H1 (cell line): ENCODE data around the gene MRPS27. TPM values are rescaled to one million over a fixed set of nuclear protein-coding genes. Genes with fewer than 3 reads are reported as not detected.

ENCODE experiments used
- CTCF ChIA-PET: fragments of 300-600 bp; sonication (Branson Sonifier 250); formaldehyde crosslinking; loops from one replicate; lab custom pipeline; 2021; ENCODE audit not compliant: partially characterized antibody; lab: Charles Lee
- POLR2A ChIA-PET: fragments of 300-600 bp; sonication (Branson Sonifier 250); formaldehyde crosslinking; loops from one replicate; lab custom pipeline; 2021; ENCODE audit warnings: inconsistent platforms; ENCODE audit not compliant: partially characterized antibody; lab: Charles Lee
- DNase-seq, 2 experiments: peaks; one replicate each; pipeline versions ENCODE4 v3.0.0 to v3.0.0-alpha.2; 2010 to 2022; ENCODE audit warnings: low spot score in 2 of 2, low read depth in 1 of 2, mixed read lengths in 1 of 2
- FAIRE-seq: peaks from 2 replicates; lab custom pipeline; 2011; peaks lifted over from hg19 to GRCh38; lab: Jason Lieb, UNC
- H2AFZ ChIP-seq: 2 replicates; pipeline ENCODE4 v1.8.1; 2012; ENCODE audit warnings: low read length, inconsistent platforms
- H2AK5ac ChIP-seq: 2 replicates; pipeline ENCODE4 v1.6.1; 2013; ENCODE audit warnings: low read depth, low read length
- H2BK120ac ChIP-seq: replicated peaks from 2 replicates; pipeline ENCODE3; 2013; ENCODE audit warnings: low read depth, low read length, inconsistent platforms
- H2BK12ac ChIP-seq: 2 replicates; pipeline ENCODE4 v1.6.1; 2013; ENCODE audit warnings: low read depth, low read length
- H2BK15ac ChIP-seq: 2 replicates; pipeline ENCODE4 v1.6.1; 2013; ENCODE audit warnings: low read length
- H2BK20ac ChIP-seq: 2 replicates; pipeline ENCODE4 v1.6.1; 2013; ENCODE audit warnings: low read length
- H2BK5ac ChIP-seq: 2 replicates; pipeline ENCODE4 v1.6.1; 2013; ENCODE audit warnings: low read depth, low read length
- H3K14ac ChIP-seq: 2 replicates; pipeline ENCODE4 v1.6.1; 2013; ENCODE audit warnings: inconsistent platforms; ENCODE audit not compliant: insufficient read length
- H3K18ac ChIP-seq: 2 replicates; pipeline ENCODE4 v1.6.1; 2013; ENCODE audit warnings: low read length; ENCODE audit errors: extremely low read depth
- H3K23ac ChIP-seq: 2 replicates; pipeline ENCODE4 v1.6.1; 2013; ENCODE audit warnings: inconsistent platforms; ENCODE audit not compliant: insufficient read length
- H3K23me2 ChIP-seq: 2 replicates; pipeline ENCODE4 v1.6.1; 2013; ENCODE audit warnings: low read depth, low read length
- H3K27ac ChIP-seq: 2 replicates; pipeline ENCODE4 v1.6.1; 2011; ENCODE audit warnings: low read depth, low read length, inconsistent platforms
- H3K27me3 ChIP-seq, 4 experiments: replicated peaks in 1 of 4; 1 replicate in 1 of 4; 2 replicates in 3 of 4; pipeline versions ENCODE4 v1.6.1 to v1.8.1; 2011 to 2013; ENCODE audit warnings: low read length in 3 of 4, mild to moderate bottlenecking in 3 of 4, inconsistent platforms in 2 of 4, mixed read lengths in 2 of 4, moderate library complexity in 1 of 4; ENCODE audit not compliant: control insufficient read depth in 3 of 4, insufficient read depth in 3 of 4; ENCODE audit errors: extremely low read depth in 1 of 4
- H3K36me3 ChIP-seq, 4 experiments: 2 replicates each; pipeline versions ENCODE4 v1.6.1 to v1.8.1; 2011 to 2013; ENCODE audit warnings: mild to moderate bottlenecking in 4 of 4, low read length in 3 of 4, moderate library complexity in 2 of 4, control low read depth in 1 of 4, inconsistent platforms in 1 of 4; ENCODE audit not compliant: insufficient read depth in 4 of 4, control insufficient read depth in 2 of 4
- H3K4ac ChIP-seq: replicated peaks from 2 replicates; pipeline ENCODE3; 2013; ENCODE audit warnings: low read length, low read depth, mixed read lengths, inconsistent platforms; ENCODE audit not compliant: insufficient read length
- H3K4me1 ChIP-seq, 4 experiments: replicated peaks in 1 of 4; 1 replicate in 1 of 4; 2 replicates in 3 of 4; pipeline versions ENCODE4 v1.6.1 to v1.8.1; 2011 to 2013; ENCODE audit warnings: low read length in 3 of 4, inconsistent platforms in 2 of 4, mixed read lengths in 1 of 4; ENCODE audit not compliant: insufficient read depth in 4 of 4, control insufficient read depth in 3 of 4
- H3K4me2 ChIP-seq, 2 experiments: 2 replicates each; pipeline versions ENCODE4 v1.6.1 to v1.8.1; 2011 to 2013; ENCODE audit warnings: low read depth in 2 of 2, low read length in 2 of 2, control low read depth in 1 of 2, inconsistent platforms in 1 of 2, mild to moderate bottlenecking in 1 of 2; ENCODE audit not compliant: insufficient read depth in 1 of 2
- H3K4me3 ChIP-seq, 4 experiments: fragments of 200-600, 300-600 bp in 1 of 4; sonication (generic), shearing (Covaris generic), sonication (Bioruptor Twin) in 1 of 4; 2 replicates each; pipeline versions ENCODE4 v1.5.1 to v1.8.1; 2011 to 2016; ENCODE audit warnings: low read length in 4 of 4, low read depth in 3 of 4, control low read depth in 2 of 4, inconsistent platforms in 2 of 4, mild to moderate bottlenecking in 2 of 4, mixed read lengths in 1 of 4, moderate library complexity in 1 of 4; ENCODE audit not compliant: insufficient read depth in 2 of 4; ENCODE audit errors: extremely low read depth in 1 of 4
- H3K56ac ChIP-seq: replicated peaks from 2 replicates; pipeline ENCODE3; 2013; ENCODE audit warnings: low read depth, mild to moderate bottlenecking, mixed read lengths, low read length, inconsistent platforms; ENCODE audit not compliant: insufficient read length
- H3K79me1 ChIP-seq: 2 replicates; pipeline ENCODE4 v1.6.1; 2013; ENCODE audit warnings: low read depth, low read length, control low read depth
- H3K79me2 ChIP-seq, 2 experiments: 2 replicates each; pipeline versions ENCODE4 v1.6.1 to v1.8.1; 2012 to 2013; ENCODE audit warnings: low read length in 2 of 2, mild to moderate bottlenecking in 2 of 2, inconsistent platforms in 1 of 2; ENCODE audit not compliant: insufficient read depth in 2 of 2, control insufficient read depth in 1 of 2
- H3K9ac ChIP-seq, 4 experiments: replicated peaks in 1 of 4; 1 replicate in 1 of 4; 2 replicates in 3 of 4; pipeline versions ENCODE4 v1.6.1 to v1.8.1; 2011 to 2013; ENCODE audit warnings: low read depth in 3 of 4, low read length in 3 of 4, control low read depth in 2 of 4, mild to moderate bottlenecking in 2 of 4, moderate library complexity in 2 of 4, inconsistent platforms in 1 of 4; ENCODE audit errors: extremely low read depth in 1 of 4
- H3K9me3 ChIP-seq, 2 experiments: 2 replicates each; pipeline versions ENCODE4 v1.6.1 to v1.8.1; 2012 to 2013; ENCODE audit warnings: mild to moderate bottlenecking in 2 of 2, moderate library complexity in 2 of 2, control low read depth in 1 of 2, inconsistent platforms in 1 of 2, low read depth in 1 of 2, low read length in 1 of 2, mixed read lengths in 1 of 2; ENCODE audit not compliant: insufficient read depth in 2 of 2
- H4K20me1 ChIP-seq, 2 experiments: replicated peaks in 1 of 2; 2 replicates each; pipeline versions ENCODE3 to v1.8.1; 2011 to 2013; ENCODE audit warnings: inconsistent platforms in 2 of 2, low read length in 2 of 2, mild to moderate bottlenecking in 1 of 2; ENCODE audit not compliant: insufficient read depth in 2 of 2, control insufficient read depth in 1 of 2
- H4K5ac ChIP-seq: 2 replicates; pipeline ENCODE4 v1.6.1; 2013; ENCODE audit warnings: low read length, low read depth, mixed read lengths, inconsistent platforms; ENCODE audit not compliant: insufficient read length
- H4K8ac ChIP-seq: 2 replicates; pipeline ENCODE4 v1.8.0; 2013; ENCODE audit warnings: mild to moderate bottlenecking, moderate library complexity, low read length, inconsistent platforms; ENCODE audit not compliant: insufficient read depth; ENCODE audit errors: extremely low read depth
- H4K91ac ChIP-seq: replicated peaks from 2 replicates; pipeline ENCODE3; 2013; ENCODE audit warnings: low read length, mixed read lengths, inconsistent platforms; ENCODE audit not compliant: insufficient read length
- BRCA1 ChIP-seq: IDR thresholded peaks from 2 replicates; pipeline ENCODE4 v1.6.1; 2012; ENCODE audit warnings: low read depth, low read length, improper control_type of control experiment
- CHD1 ChIP-seq: IDR thresholded peaks from 2 replicates; pipeline ENCODE4 v1.6.1; 2012; ENCODE audit warnings: low read depth, low read length, improper control_type of control experiment
- CTBP2 ChIP-seq: IDR thresholded peaks from 2 replicates; pipeline ENCODE4 v1.7.0; 2011; ENCODE audit warnings: borderline replicate concordance, mild to moderate bottlenecking, moderate library complexity, mixed read lengths, low read length; ENCODE audit not compliant: insufficient read depth, insufficient read length
- WGBS, 2 experiments: shearing (Covaris generic) in 1 of 2; methylation state at CpG; one replicate each; pipeline versions ENCODE4 v1.1.6 to v1.1.7; 2013 to 2015; ENCODE audit warnings: low lambda C conversion rate in 2 of 2, mixed read lengths in 2 of 2, inconsistent platforms in 1 of 2, low coverage in 1 of 2, missing lambda C conversion rate in 1 of 2; ENCODE audit not compliant: insufficient replicate concordance in 2 of 2, insufficient coverage in 1 of 2, insufficient read length in 1 of 2; ENCODE audit errors: extremely low coverage in 1 of 2, missing lambda C conversion rate in 1 of 2; 5-methylcytosine and 5-hydroxymethylcytosine counted together
- polyA plus RNA-seq, 7 experiments: library from polyadenylated mRNA; depleted of rRNA in 3 of 7; stranded (reverse) in 5 of 7; unstranded in 2 of 7; fragments of >200 nt in 5 of 7; fragments of 200-250 nt in 2 of 7; gene quantifications; 1 replicate in 5 of 7; 2 replicates in 1 of 7; 4 replicates in 1 of 7; pipeline versions ENCODE4 v1.2.1 to v1.2.3, GENCODE V29; 2011 to 2013; ENCODE audit warnings: missing spikeins in 2 of 7, mixed read lengths in 2 of 7
- total RNA-seq: library from RNA; stranded (reverse); fragmentation: NEBNext Ultra II Directional; extraction: Animal tissue kit (Norgen Biotek cat#: 25700); gene quantifications from 2 replicates; pipeline ENCODE4 v1.2.1, GENCODE V29; 2021

Gene MRPS27
- total and polyA plus RNA-seq, 2 of the 8 experiments (the other 6 are each of a cell fraction or from before 2014, with no cell fraction given) = 93.2 to 102 TPM

- Histone ChIP-seq H4K20me1 (no peaks in the 10 kb centered on the region), H2BK12ac (no peak overlapping the region), H2BK5ac (no peak overlapping the region), H3K27me3 (no peaks in the 10 kb centered on the region), H3K56ac (no peak overlapping the region), H3K4me3 (no peak overlapping the region), H2AFZ (no peak overlapping the region), H3K79me2 (peaks cover 0 to 12% of the 10 kb centered on the region in 2 experiments; a peak in 2 of 4 replicates), H3K79me1 (peaks cover 4% of the 10 kb centered on the region), H3K18ac (no peak overlapping the region), H3K4me2 (no peak overlapping the region), H2BK15ac (no peak overlapping the region), H3K27ac (no peak overlapping the region), H3K14ac (no peak overlapping the region), H2BK20ac (no peak overlapping the region), H3K23ac (no peak overlapping the region), H3K23me2 (no peaks in the 10 kb centered on the region), H3K9me3 (no peaks in the 10 kb centered on the region), H2BK120ac (no peak overlapping the region), H4K8ac (no peak overlapping the region), H4K5ac (no peak overlapping the region), H3K36me3 (no peaks in the 10 kb centered on the region; a peak in 1 of 8 replicates), H4K91ac (no peak overlapping the region), H3K9ac (no peak overlapping the region), H2AK5ac (no peak overlapping the region), H3K4me1 (peaks cover 0 to 2% (median 0%) of the 10 kb centered on the region in 4 experiments; a peak in 1 of 7 replicates), H3K4ac (no peak overlapping the region)
- WGBS, 2 experiments = 77% methylated on average over 2 of the region's 2 CpGs; no CpG with 5 or more reads in 1 of the 2 experiments
- TF ChIP-seq CTBP2 = no peak
- no peak for TF ChIP-seq CHD1
- TF ChIP-seq BRCA1 = no peak
- FAIRE-seq (no peak), DNase-seq (no peak)
- POLR2A ChIA-PET = no interaction called here
- CTCF ChIA-PET = interaction anchor here (1.1 kb wide), 1 partner anchor 12 kb away, joined by 4 read pairs; no protein-coding TSS in a partner anchor
These were observed 53.2 kb downstream of the MRPS27 start for GRCh38 chr5:72266862-72267261.
